Epithelial cell of esophagus (primary cell): ENCODE results near the gene USP17L12.
"Not testable (repeated sequence)": the region's sequence is repeated elsewhere in the genome, so short reads cannot be mapped to it uniquely, and the experiment has no call there.

Experiments used
- DNase-seq: peaks from one replicate; pipeline ENCODE4 v3.0.0; 2010; ENCODE audit warnings: low read depth
- H3K4me3 ChIP-seq: 2 replicates; pipeline ENCODE4 v1.5.1; 2011; ENCODE audit warnings: mild to moderate bottlenecking, low read length, control low read depth

USP17L12 gene

DNA sequence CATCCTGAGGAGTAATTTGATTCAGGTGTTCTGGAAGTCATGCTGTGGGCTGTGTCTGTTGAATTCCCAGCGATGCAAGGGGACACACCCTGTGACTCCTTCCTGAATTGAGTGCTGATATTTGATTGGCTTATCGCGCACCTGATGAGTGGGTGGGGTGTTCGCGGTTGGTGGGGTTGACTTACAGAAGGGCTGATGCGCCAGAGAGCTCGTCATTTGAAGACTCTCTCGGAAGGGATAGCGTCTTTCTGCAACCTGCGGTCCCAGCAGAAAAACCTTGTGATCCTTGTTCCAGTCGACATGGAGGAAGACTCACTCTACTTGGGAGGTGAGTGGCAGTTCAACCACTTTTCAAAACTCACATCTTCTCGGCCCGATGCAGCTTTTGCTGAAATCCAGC, at the start of gene USP17L12:
USP17L12 (plus strand) TSS at position 301 of the 400 bp plus-strand sequence; CDS start at position 301, 0 bp downstream.
- not testable (repeated sequence) for H3K4me3 ChIP-seq, DNase-seq

GRCh38 chr4:9210357-9210756, 9.6 kb upstream of the USP17L12 start, which contains the start of gene USP17L10:
USP17L10 (plus strand) TSS chr4:9210657; CDS start chr4:9210657, 0 bp downstream.
- DNase-seq, H3K4me3 ChIP-seq: not testable (repeated sequence)

- DNase-seq, H3K4me3 ChIP-seq: not testable (repeated sequence)
Observed at GRCh38 chr4:9214701-9215100, 5.3 kb upstream of the USP17L12 start.

GRCh38 chr4:9215105-9215504, 4.8 kb upstream of the USP17L12 start, which contains the start of gene USP17L11:
USP17L11 (plus strand) TSS chr4:9215405; CDS start chr4:9215405, 0 bp downstream.
- not testable (repeated sequence) for H3K4me3 ChIP-seq, DNase-seq

DNA sequence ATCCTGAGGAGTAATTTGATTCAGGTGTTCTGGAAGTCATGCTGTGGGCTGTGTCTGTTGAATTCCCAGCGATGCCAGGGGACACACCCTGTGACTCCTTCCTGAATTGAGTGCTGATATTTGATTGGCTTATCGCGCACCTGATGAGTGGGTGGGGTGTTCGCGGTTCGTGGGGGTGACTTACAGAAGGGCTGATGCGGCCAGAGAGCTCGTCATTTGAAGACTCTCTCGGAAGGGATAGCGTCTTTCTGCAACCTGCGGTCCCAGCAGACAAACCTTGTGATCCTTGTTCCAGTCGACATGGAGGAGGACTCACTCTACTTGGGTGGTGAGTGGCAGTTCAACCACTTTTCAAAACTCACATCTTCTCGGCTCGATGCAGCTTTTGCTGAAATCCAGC, 4.6 kb downstream of the USP17L12 start, which contains the start of gene USP17L13:
USP17L13 (plus strand) TSS at position 301 of the 400 bp plus-strand sequence; CDS start at position 301, 0 bp downstream.
- H3K4me3 ChIP-seq, DNase-seq: not testable (repeated sequence)

GRCh38 chr4:9230249-9230648, 10.3 kb downstream of the USP17L12 start:
- DNase-seq, H3K4me3 ChIP-seq: not testable (repeated sequence)

GRCh38 chr4:9234085-9234484, 14.1 kb downstream of the USP17L12 start, which contains the start of gene USP17L15:
USP17L15 (plus strand) TSS chr4:9234385; CDS start chr4:9234385, 0 bp downstream.
- not testable (repeated sequence) for H3K4me3 ChIP-seq, DNase-seq

GRCh38 chr4:9238461-9238860, 18.5 kb downstream of the USP17L12 start:
- DNase-seq = not testable (repeated sequence)

DNA sequence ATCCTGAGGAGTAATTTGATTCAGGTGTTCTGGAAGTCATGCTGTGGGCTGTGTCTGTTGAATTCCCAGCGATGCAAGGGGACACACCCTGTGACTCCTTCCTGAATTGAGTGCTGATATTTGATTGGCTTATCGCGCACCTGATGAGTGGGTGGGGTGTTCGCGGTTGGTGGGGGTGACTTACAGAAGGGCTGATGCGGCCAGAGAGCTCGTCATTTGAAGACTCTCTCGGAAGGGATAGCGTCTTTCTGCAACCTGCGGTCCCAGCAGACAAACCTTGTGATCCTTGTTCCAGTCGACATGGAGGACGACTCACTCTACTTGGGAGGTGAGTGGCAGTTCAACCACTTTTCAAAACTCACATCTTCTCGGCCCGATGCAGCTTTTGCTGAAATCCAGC, 23.6 kb downstream of the USP17L12 start, which contains the start of gene USP17L17:
USP17L17 (plus strand) TSS at position 301 of the 400 bp plus-strand sequence; CDS start at position 301, 0 bp downstream.
- not testable (repeated sequence) for DNase-seq, H3K4me3 ChIP-seq

More at GRCh38 chr4:9238461-9238860, 18.5 kb downstream of the USP17L12 start:
- not testable (repeated sequence) for H3K4me3 ChIP-seq

DNA sequence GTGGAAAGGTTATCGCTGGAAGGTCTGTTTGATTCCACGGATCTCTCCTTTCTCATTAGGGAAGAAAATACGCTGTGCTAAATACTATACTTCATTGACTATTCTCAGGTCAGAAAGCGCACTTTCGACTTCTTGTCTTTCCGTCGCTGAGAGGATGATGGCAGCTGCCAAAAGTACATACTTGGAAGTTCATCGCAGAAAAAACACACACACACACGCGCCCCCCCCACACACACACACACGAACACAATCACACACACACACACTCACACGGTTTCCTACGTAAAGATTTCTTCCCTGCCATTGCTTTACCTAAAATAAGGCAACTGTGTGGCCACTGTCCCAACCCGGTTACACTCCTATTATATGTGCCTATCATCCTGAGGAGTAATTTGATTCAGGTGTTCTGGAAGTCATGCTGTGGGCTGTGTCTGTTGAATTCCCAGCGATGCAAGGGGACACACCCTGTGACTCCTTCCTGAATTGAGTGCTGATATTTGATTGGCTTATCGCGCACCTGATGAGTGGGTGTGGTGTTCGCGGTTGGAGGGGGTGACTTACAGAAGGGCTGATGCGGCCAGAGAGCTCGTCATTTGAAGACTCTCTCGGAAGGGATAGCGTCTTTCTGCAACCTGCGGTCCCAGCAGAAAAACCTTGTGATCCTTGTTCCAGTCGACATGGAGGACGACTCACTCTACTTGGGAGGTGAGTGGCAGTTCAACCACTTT, 28.2 kb downstream of the USP17L12 start, which contains the start of gene USP17L18:
USP17L18 (plus strand) TSS at position 678 of the 728 bp plus-strand sequence; CDS start at position 678, 0 bp downstream.
- DNase-seq = peak; percentile 0
- not testable (repeated sequence) for H3K4me3 ChIP-seq

DNA sequence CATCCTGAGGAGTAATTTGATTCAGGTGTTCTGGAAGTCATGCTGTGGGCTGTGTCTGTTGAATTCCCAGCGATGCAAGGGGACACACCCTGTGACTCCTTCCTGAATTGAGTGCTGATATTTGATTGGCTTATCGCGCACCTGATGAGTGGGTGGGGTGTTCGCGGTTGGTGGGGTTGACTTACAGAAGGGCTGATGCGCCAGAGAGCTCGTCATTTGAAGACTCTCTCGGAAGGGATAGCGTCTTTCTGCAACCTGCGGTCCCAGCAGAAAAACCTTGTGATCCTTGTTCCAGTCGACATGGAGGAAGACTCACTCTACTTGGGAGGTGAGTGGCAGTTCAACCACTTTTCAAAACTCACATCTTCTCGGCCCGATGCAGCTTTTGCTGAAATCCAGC, 33.1 kb downstream of the USP17L12 start, which contains the start of gene USP17L19:
USP17L19 (plus strand) TSS at position 301 of the 400 bp plus-strand sequence; CDS start at position 301, 0 bp downstream.
- DNase-seq, H3K4me3 ChIP-seq: not testable (repeated sequence)

- DNase-seq, H3K4me3 ChIP-seq: not testable (repeated sequence)
Observed at GRCh38 chr4:9257824-9258223, 37.9 kb downstream of the USP17L12 start, which contains the start of gene USP17L20. USP17L20 (plus strand) TSS chr4:9258124; CDS start chr4:9258124, 0 bp downstream.

DNA sequence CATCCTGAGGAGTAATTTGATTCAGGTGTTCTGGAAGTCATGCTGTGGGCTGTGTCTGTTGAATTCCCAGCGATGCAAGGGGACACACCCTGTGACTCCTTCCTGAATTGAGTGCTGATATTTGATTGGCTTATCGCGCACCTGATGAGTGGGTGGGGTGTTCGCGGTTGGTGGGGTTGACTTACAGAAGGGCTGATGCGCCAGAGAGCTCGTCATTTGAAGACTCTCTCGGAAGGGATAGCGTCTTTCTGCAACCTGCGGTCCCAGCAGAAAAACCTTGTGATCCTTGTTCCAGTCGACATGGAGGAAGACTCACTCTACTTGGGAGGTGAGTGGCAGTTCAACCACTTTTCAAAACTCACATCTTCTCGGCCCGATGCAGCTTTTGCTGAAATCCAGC, 42.6 kb downstream of the USP17L12 start, which contains the start of gene USP17L21:
USP17L21 (plus strand) TSS at position 301 of the 400 bp plus-strand sequence; CDS start at position 301, 0 bp downstream.
- not testable (repeated sequence) for H3K4me3 ChIP-seq

GRCh38 chr4:9267319-9267718, 47.4 kb downstream of the USP17L12 start, which contains the start of gene USP17L22:
USP17L22 (plus strand) TSS chr4:9267619; CDS start chr4:9267619, 0 bp downstream.
- H3K4me3 ChIP-seq, DNase-seq: not testable (repeated sequence)

More for the DNA sequence above, 42.6 kb downstream of the USP17L12 start, which contains the start of gene USP17L21:
- DNase-seq = not testable (repeated sequence)
